Cardiac atrium fibroblast (primary cell): ENCODE results near the gene OTOP3. TPM values are rescaled to one million over a fixed set of nuclear protein-coding genes. Genes with fewer than 3 reads are reported as not detected.

ENCODE experiments used
- total RNA-seq: library from RNA; depleted of rRNA; stranded (reverse); fragments of >200 nt; gene quantifications from 2 replicates; pipeline ENCODE4 v1.2.3, GENCODE V29; 2015

OTOP3 gene, protein sequence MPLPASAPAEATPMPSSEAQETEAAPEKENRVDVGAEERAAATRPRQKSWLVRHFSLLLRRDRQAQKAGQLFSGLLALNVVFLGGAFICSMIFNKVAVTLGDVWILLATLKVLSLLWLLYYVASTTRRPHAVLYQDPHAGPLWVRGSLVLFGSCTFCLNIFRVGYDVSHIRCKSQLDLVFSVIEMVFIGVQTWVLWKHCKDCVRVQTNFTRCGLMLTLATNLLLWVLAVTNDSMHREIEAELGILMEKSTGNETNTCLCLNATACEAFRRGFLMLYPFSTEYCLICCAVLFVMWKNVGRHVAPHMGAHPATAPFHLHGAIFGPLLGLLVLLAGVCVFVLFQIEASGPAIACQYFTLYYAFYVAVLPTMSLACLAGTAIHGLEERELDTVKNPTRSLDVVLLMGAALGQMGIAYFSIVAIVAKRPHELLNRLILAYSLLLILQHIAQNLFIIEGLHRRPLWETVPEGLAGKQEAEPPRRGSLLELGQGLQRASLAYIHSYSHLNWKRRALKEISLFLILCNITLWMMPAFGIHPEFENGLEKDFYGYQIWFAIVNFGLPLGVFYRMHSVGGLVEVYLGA
- not detected in 2 replicates for total RNA-seq

DNA sequence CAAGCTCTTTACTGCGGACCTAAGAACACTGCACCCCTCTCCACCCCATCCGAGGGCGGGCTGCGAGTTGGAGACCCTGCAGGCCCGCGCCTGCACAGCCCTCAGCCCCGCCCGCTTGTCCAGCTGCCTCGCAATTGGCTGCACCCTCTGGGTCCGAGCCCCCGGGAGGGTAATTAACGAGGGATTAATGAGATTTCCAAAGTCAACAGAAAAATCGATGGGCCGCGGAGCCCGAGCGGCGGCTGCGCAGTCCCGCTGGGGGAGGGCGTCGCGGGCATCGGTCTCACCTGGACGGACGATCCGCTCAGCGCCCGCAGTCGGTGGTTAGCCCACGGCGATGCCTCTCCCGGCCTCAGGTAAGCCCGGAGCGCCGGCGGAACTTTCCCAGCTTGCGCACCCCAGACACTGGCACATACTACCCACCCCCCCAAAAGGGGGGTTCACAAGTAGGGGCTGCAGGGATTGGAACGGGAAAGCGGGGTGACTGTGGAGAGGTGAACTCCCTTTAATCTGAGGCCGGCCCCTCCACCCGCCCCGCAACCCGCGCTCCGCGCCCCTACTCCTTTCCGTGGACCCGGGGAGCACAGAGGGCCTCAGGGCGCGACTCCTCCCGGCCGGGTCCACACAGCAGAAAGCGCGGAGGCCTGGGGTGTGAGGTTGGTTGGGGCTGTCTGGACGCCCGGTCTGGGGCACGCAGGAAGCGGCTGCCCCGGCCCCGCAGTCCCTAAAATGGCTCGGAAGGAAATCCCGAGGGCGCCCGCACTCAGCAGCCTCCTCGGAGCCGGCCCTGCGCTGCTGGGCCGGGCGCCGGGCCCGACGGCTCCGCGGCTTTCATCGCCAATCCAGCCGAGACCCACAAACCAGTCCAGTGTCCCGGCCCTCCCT is at the start of gene OTOP3:
Gene OTOP3 (plus strand): TSS at position 314 of the 885 bp plus-strand sequence. CDS start 24 bp downstream, at position 338.

DNA sequence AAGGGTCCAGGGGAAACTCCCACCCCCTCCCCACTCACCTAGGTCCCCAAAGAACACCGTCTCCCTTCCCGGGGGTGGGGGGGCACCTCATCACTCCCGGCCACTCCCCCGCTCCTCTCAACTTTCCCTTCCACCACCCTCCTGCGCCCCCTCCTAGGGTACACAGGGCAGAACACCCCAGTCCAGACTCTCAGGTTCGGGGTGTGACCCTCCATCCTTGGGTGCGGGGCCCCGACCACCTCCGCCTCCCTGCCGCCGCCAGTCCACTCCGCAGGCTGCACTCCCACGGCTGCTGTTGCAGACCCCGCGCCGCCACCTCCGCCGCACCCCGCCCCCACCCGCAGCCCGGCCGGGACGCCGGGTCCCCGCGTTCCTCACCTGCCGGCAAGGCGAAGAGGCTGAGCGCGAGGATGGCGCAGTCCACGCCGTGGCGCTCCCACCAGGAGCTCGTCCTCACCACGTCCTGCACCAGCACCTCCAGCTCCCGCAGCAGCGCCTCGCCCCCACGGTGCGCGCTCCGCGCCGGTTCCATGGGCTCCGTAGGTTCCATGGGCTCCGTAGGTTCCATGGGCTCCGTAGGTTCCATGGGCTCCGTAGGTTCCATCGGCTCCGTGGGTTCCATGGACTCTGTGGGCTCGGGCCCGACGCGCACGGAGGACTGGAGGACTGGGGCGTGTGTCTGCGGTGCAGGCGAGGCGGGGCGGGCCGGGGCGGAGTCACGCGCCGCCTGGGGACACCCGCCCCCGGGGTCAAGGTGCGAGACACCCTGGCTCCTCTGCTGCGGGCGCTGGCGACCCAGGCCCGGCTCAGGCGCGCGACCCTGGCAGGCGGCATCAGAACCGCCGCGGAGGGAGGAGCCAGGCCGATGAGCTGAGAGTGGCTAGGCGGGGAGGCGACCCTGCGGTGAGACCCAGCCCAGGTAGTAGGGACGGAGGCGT is 42.5 kb upstream of the OTOP3 start, which contains the start of gene FADS6:
Gene FADS6 (minus strand): TSS at position 660 of the 938 bp plus-strand sequence. CDS start 38 bp downstream, at position 622.

DNA sequence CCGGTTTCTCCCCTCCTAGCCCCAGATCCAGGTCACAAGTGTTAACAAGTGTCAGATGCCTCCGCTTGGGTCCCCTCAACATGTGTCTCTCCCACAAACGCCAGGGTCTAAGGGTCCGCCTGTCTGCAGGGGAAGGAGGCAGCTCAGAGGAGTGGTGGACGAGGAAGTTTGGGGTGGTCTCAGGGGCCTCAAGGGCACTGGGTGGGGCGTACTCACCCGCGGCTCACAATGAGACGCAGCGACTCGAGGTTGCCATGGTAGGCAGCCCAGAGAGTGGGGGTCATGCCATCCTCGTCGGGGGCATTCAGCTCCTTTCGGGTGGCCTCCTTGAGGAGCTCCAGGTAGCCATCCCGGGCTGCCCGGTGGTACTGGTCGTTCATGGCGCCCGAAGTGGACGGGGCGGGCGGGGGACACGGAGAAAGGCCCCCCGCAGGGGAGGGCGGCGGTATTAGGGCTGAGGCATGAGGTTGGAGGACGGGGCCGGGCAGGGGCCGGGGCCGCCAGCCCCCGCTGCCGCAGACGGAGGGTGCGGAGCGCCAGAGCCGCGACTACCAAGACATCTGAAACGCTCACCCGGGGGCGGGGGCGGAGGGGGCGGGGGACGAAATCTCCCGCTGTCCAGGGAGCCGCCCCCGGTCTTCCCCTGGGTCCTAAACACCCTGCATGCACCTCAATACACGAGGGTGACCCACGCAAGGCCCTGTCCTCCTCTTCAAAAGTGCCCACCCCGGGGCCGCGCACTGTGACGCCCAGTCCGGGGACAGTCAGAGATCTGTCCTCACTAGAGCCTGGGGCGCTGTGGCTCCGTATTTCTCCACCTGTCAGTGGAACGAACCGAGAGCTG is 12.8 kb upstream of the OTOP3 start, which contains the start of gene USH1G:
Gene USH1G (minus strand): TSS at position 562 of the 844 bp plus-strand sequence. CDS start 182 bp downstream, at position 380.

DNA sequence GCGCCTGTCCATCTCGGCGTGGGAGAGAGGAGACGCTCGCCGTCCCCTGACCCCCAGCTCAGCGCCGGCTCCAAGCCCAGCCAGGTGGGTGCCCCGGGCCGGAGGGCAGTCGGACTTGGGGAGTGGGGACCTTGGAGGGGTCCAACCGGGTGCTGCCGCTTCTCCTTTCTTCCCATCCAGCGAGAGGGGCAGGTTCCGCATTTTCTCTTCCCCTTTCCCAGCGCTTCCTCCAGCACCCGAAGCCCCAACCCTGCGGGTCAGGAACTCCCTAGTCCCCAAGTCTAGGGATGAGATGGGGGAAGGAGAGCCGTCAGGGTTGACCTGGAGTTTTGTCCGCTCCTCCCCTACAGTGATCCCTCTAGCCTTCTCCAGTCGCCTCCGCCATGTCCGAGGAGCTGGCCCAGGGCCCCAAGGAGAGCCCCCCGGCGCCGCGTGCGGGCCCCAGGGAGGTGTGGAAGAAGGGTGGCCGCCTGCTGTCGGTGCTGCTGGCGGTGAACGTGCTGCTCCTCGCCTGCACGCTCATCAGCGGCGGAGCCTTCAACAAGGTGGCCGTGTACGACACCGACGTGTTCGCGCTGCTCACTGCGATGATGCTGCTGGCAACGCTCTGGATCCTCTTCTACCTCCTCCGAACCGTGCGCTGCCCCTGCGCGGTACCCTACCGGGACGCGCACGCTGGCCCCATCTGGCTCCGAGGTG is 11.3 kb upstream of the OTOP3 start, which contains the start of gene OTOP2:
Gene OTOP2 (plus strand): TSS at position 24 of the 699 bp plus-strand sequence. CDS start 360 bp downstream, at position 384.

GRCh38 chr17:74972107-74972972 is 36.6 kb downstream of the OTOP3 start, which contains the start of gene HID1:
Gene HID1 (minus strand): TSS chr17:74972759. CDS start chr17:74972656, 103 bp downstream.

DNA sequence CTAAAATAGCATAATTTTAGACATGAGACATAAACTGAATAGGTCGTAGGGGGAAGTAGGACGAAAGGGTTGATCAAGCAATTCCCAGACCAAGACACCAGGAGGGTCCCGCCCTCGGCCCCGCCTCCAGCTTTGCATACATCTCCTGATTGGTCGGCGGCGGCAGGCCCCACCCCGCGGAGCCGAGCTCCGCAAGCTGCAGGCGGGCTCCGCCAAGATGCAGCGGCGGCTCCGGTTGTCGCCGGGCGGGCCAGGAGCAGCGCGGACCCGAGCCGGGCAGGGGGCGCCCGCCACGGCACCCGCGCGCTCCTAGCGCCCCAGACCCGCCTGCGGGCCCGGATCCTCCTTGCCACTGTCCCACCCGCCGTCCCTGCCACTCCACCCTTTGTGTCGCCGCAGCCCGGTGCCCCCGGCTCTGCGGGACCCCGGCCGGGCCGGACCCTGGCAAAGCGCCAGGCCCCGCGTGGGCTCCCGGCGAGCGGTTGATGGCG is 51.8 kb downstream of the OTOP3 start, which contains the start of gene CDR2L:
Gene CDR2L (plus strand): TSS at position 215 of the 491 bp plus-strand sequence. CDS start 412 bp downstream, outside the sequence.

Other genes starting within 250 kb of the OTOP3 start
- not detected in 2 replicates for gene CD300LF, start 223.0 kb upstream of the OTOP3 start, total RNA-seq
- gene RAB37, start 198.6 kb upstream of the OTOP3 start, total RNA-seq = 1.1 and 5.8 TPM in 2 replicates
- 16.2 and 18.1 TPM in 2 replicates for gene NHERF1, start 187.3 kb upstream of the OTOP3 start, total RNA-seq
- 28.0 and 54.7 TPM in 2 replicates for gene NAT9, start 159.6 kb upstream of the OTOP3 start, total RNA-seq
- gene GRIN2C, start 76.0 kb upstream of the OTOP3 start, total RNA-seq = not detected in 2 replicates
- 7.4 and 25.8 TPM in 2 replicates for gene FDXR, start 62.9 kb upstream of the OTOP3 start, total RNA-seq
- gene FADS6, start 42.3 kb upstream of the OTOP3 start, total RNA-seq = not detected in 2 replicates
- not detected in 2 replicates for gene USH1G, start 12.6 kb upstream of the OTOP3 start, total RNA-seq
- gene OTOP2, start 11.6 kb upstream of the OTOP3 start, total RNA-seq = not detected in 2 replicates
- gene HID1, start 36.9 kb downstream of the OTOP3 start, total RNA-seq = 0.18 and 0.81 TPM in 2 replicates
- gene CDR2L, start 51.7 kb downstream of the OTOP3 start, total RNA-seq = 23.6 and 24.8 TPM in 2 replicates
- gene MRPL58, start 76.8 kb downstream of the OTOP3 start, total RNA-seq = 27.1 and 29.5 TPM in 2 replicates
- 271 and 283 TPM in 2 replicates for gene ATP5PD, start 111.1 kb downstream of the OTOP3 start, total RNA-seq
- 12.8 and 24.3 TPM in 2 replicates for gene KCTD2, start 111.3 kb downstream of the OTOP3 start, total RNA-seq
- gene SLC16A5, start 152.1 kb downstream of the OTOP3 start, total RNA-seq = 4.4 and 5.8 TPM in 2 replicates
- gene ARMC7, start 174.1 kb downstream of the OTOP3 start, total RNA-seq = 3.2 and 5.8 TPM in 2 replicates
- gene NT5C, start 195.8 kb downstream of the OTOP3 start, total RNA-seq = 70.3 and 89.7 TPM in 2 replicates
- gene JPT1, start 218.6 kb downstream of the OTOP3 start, total RNA-seq = 100 and 157 TPM in 2 replicates
- gene SUMO2, start 247.1 kb downstream of the OTOP3 start, total RNA-seq = 67.1 and 67.9 TPM in 2 replicates